Choroid plexus epithelial cell (primary cell): ENCODE data around the gene RAB30.

Experiments
- DNase-seq: peaks from one replicate; pipeline ENCODE4 v3.0.0-alpha.2; 2010; ENCODE audit warnings: low read depth
- H3K4me3 ChIP-seq: 2 replicates; pipeline ENCODE4 v1.5.1; 2011; ENCODE audit warnings: low read depth, mild to moderate bottlenecking, control low read depth, low read length, moderate library complexity
- TF ChIP-seq, protein P1 (sequence below): conservative IDR thresholded peaks from 2 replicates; pipeline ENCODE4 v1.5.1; 2011; ENCODE audit warnings: low read depth, mild to moderate bottlenecking, control low read depth, inconsistent platforms, low read length, moderate library complexity

The RAB30 gene

DNA sequence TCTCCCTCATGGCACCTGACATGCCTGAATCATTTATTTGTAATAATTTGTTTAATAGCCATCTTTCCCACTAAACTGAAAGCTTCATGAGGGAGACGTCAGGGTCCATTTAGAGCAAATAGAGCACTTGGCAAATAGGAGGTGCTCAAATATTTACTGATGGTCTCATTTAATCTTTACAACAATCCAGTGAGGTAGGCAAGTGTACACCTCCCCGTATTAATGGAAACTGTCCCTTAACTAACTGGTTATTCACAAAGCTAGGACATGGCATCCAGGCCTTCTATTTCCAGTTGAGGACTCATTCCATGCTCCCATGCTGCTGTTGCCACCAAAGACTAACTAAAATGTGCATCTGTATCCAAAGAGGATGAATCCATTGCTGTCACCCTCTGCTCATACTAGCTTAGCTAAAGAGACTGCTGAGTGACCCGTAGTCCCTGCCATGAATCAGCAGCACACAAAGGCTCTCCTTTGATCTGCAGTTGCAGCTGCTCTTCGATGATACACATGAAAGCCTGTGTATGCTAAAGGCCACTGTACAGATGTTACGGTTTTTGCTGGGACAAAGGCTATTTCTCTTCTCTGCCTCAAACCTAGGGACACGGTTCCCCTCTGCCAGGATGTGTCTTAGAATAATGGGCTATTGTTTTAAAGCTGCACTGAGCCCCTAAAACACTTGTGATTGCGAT lies 82.6 kb downstream of the RAB30 start:
- no peak overlapping the region for H3K4me3 ChIP-seq
- TF ChIP-seq, protein P1, sequence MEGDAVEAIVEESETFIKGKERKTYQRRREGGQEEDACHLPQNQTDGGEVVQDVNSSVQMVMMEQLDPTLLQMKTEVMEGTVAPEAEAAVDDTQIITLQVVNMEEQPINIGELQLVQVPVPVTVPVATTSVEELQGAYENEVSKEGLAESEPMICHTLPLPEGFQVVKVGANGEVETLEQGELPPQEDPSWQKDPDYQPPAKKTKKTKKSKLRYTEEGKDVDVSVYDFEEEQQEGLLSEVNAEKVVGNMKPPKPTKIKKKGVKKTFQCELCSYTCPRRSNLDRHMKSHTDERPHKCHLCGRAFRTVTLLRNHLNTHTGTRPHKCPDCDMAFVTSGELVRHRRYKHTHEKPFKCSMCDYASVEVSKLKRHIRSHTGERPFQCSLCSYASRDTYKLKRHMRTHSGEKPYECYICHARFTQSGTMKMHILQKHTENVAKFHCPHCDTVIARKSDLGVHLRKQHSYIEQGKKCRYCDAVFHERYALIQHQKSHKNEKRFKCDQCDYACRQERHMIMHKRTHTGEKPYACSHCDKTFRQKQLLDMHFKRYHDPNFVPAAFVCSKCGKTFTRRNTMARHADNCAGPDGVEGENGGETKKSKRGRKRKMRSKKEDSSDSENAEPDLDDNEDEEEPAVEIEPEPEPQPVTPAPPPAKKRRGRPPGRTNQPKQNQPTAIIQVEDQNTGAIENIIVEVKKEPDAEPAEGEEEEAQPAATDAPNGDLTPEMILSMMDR, result no peak
- DNase-seq, result no peak

DNA sequence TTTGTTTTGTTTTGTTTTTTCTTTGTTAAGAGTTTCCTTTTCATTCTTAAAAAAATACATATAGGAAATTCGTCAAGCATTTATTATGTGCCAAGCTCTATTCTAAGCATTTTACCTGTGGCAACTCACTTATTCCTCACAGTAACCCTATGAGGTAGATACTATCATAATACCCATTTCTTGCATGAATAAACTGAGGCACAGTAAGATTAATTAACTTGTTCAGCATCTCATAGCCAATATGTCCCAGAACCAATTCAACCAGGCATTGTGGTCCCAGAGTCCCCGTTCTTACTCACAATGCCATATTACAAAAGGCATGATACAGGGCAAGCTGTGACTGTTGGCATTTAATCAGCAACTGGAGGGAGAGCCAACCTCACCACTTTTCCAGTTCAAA lies 83.7 kb downstream of the RAB30 start:
- no peak overlapping the region for H3K4me3 ChIP-seq
- no peak for DNase-seq
- TF ChIP-seq, protein P1, result no peak

DNA sequence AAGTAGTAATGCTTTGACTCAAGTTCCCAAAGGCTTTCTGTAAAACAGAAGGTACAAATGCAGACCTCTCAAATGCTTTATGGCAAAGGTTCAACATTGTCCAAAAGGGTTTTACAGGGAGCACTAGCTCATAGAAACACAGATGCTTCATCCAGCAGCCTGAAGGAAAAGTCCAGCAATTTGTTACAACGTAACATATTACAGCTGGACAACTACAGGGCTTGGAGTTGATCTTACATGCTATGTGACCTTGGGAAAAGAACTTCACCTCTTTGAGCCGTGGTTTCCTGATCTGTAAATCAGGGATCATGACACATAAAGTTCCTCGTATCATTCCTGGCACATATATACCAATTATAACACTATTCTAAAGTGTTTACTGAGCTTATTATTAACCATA lies 85.3 kb downstream of the RAB30 start:
- no peak for DNase-seq
- TF ChIP-seq, protein P1, result no peak
- no peak overlapping the region for H3K4me3 ChIP-seq

DNA sequence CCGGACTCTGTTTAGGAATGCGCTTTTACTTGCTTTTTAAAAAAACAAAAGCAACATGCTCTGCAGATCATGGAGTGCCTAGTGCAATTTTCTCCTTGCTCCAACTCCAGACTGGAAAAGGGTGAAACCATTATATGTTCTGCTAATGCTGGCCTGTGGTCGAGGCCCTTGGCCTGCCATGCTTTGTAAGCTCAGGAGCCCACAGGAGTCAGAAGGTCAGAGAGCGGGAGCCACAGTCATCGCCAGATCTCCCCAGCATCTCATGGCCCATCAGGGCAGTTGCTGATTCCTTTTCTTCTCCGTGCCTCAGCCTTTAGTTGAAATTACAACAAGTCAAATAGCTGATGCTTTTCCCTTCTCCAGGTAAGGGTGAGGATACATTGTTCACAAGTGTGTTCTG lies 89.8 kb downstream of the RAB30 start:
- no peak overlapping the region for H3K4me3 ChIP-seq
- DNase-seq, result no peak
- TF ChIP-seq, protein P1, result no peak

DNA sequence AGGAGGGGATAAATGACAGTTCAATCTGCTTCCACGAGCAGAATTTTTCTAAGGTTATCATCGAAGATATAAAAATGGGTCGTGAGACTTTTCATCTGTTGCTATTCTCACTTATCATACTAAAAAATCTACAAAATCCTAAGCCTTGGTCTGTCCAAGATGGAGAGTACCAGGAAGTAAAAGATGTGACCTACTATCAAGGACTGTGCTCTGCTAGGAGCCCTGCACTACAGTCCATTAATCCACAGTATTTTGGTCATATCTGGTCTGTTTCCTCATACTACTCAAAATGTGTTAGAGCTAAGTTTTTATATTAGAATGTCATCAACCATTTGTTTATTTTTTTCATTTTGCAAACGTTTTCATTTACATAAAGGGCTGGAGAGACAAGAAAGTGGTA lies 90.8 kb downstream of the RAB30 start:
- no peak overlapping the region for H3K4me3 ChIP-seq
- TF ChIP-seq, protein P1, result no peak
- no peak for DNase-seq

DNA sequence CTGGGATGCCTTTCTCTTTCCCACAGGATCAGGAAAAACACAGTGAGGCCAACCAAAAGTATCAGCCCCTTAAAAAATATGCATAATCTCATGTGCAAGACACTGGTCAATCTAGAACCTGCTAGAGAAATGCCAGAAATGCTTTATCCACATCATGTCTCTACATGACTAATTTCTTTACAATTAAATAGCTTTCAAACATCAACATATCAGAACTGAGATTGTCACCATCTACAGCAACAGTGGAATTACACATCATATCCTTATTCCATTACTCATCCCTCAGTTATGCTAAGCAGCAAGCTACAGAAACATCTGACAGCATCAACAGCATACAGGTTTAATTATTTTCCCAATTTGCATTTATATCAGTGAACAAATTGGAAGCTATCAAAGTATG lies 91.4 kb downstream of the RAB30 start:
- TF ChIP-seq, protein P1, result no peak
- no peak overlapping the region for H3K4me3 ChIP-seq
- DNase-seq, result peak; percentile 89

DNA sequence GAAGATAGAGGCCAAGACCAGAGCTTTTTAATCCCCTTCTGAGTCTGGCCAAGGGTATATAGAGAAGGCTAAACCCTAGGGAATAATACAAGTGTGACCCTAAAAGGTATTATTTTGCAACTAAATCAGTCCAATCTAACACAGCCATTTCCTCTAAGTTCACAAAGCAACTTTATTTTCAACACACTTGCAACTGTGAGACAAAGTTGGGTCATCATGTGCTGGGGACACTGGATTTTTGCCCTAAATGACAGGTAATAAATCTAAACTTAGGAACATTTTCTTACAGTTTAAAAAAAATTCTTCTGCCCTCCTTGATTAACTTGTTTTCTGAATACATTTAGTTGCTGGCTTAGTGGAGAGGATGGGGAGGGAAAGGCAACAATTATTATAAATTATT lies 91.9 kb downstream of the RAB30 start:
- H3K4me3 ChIP-seq, result no peak overlapping the region
- TF ChIP-seq, protein P1, result no peak
- no peak for DNase-seq
